Small intestine (tissue), 7 donors: ENCODE data around the gene SNTG2. TPM values are rescaled to one million over a fixed set of nuclear protein-coding genes. Genes with fewer than 3 reads are reported as not detected.

Source experiments
- DNase-seq, 2 donors: peaks; one replicate each; pipeline versions ENCODE4 v3.0.0 to v3.0.0-alpha.2; 2013
- FAIRE-seq: peaks from 2 replicates; lab custom pipeline; 2012; peaks lifted over from hg19 to GRCh38; lab: Jason Lieb, UNC
- H3K27ac ChIP-seq, 3 donors: one replicate each; pipeline ENCODE4 v1.5.1; 2013; ENCODE audit warnings: low read length in 2 of 3, mild to moderate bottlenecking in 2 of 3, control low read depth in 1 of 3, inconsistent platforms in 1 of 3, low read depth in 1 of 3, moderate library complexity in 1 of 3
- H3K27me3 ChIP-seq, 3 donors: one replicate each; pipeline ENCODE4 v1.6.1; 2013; ENCODE audit warnings: low read length in 3 of 3, inconsistent platforms in 1 of 3; ENCODE audit not compliant: control insufficient read depth in 3 of 3, insufficient read depth in 3 of 3
- H3K36me3 ChIP-seq, 3 donors: one replicate each; pipeline ENCODE4 v1.6.1; 2013; ENCODE audit warnings: low read length in 3 of 3, inconsistent platforms in 1 of 3, low read depth in 1 of 3, mild to moderate bottlenecking in 1 of 3, moderate library complexity in 1 of 3; ENCODE audit not compliant: control insufficient read depth in 3 of 3, insufficient read depth in 2 of 3
- H3K4me1 ChIP-seq, 3 donors: one replicate each; pipeline ENCODE4 v1.6.1; 2013; ENCODE audit warnings: low read length in 2 of 3, inconsistent platforms in 1 of 3, low read depth in 1 of 3, mild to moderate bottlenecking in 1 of 3, moderate library complexity in 1 of 3; ENCODE audit not compliant: control insufficient read depth in 3 of 3, insufficient read depth in 2 of 3
- H3K4me3 ChIP-seq, 3 donors: one replicate each; pipeline ENCODE4 v1.5.1; 2013; ENCODE audit warnings: low read length in 3 of 3, control low read depth in 1 of 3, inconsistent platforms in 1 of 3, low read depth in 1 of 3, mild to moderate bottlenecking in 1 of 3, moderate library complexity in 1 of 3
- H3K9me3 ChIP-seq, 2 donors: one replicate each; pipeline ENCODE4 v1.6.1; 2013; ENCODE audit warnings: low read depth in 1 of 2, low read length in 1 of 2; ENCODE audit not compliant: control insufficient read depth in 2 of 2, insufficient read depth in 1 of 2
- WGBS, 3 donors: extraction: QIAGEN DNeasy Blood & Tissue Kit; methylation state at CpG; one replicate each; pipeline ENCODE4 v1.1.7; 2013; 5-methylcytosine and 5-hydroxymethylcytosine counted together
- polyA plus RNA-seq, 4 donors: library from polyadenylated mRNA; stranded (reverse) in 3 of 4; unstranded in 1 of 4; fragments of 200-250 nt in 3 of 4; fragments of 120-200 nt in 1 of 4; gene quantifications; one replicate each; pipeline versions ENCODE4 v1.2.1 to v1.2.3, GENCODE V29; 2013
- donor health status: healthy with polysubstance abuse.
- donor health status: control.
- donor health status: control.
- donor health status: Bipolar disorder and iron deficiency.
- donor health status: healthy.

The SNTG2 gene
- polyA plus RNA-seq, 4 donors = 0.25 to 1.1 (median 0.54) TPM; not detected in 1

DNA sequence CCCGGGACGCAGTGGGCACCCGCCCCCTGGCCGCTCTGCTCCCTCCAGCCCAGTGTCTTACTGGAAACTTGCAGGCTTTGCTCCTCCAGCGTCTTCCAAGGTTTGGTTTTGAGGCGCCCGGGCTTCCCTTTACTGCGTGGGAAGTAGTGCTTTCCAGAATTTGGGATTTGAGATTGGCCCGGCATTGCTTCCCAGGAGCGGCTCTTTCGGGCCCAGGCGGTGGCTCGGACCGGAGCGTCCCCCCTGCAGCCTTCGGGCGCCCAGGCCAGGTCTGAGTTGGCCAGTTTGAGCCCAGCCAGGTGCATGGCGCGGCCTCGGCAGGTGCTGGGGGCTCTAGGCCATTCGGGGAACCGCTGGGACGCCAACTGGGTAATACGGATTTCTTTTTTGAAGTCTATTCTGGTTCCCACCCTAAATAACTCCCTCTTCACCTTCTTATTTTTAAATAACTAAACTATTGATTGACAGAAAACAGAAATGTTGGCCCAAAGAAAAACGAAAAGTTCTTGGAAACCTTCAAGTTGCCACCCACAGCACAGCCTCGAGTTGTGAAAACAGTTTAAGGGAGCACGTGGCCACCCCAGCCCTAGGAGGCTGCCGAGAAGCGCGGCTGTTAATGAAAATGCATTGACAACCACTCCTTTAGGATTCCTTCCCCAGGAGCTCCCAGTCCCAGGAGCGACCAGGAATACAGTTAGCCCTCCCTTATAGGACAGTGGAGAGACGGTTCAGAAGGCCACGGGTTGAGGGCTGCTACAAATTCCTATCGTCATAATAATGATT lies 766 bp downstream of the SNTG2 start:
- peaks cover 0 to 13% (median 0%) of the 10 kb centered on the region in 3 donors for H3K4me1 ChIP-seq
- 17 to 34% (median 28%) methylated on average over 32 to 34 of the region's 34 CpGs for WGBS, 3 donors
- H3K27ac ChIP-seq = no peak overlapping the region
- peak overlapping the region in 2 of 3 donors; percentile 50 to 57 for H3K4me3 ChIP-seq
- peaks cover 10 to 57% (median 16%) of the 10 kb centered on the region in 3 donors for H3K27me3 ChIP-seq
- no peaks in the 10 kb centered on the region for H3K36me3 ChIP-seq
- no peak for FAIRE-seq
- H3K9me3 ChIP-seq = no peaks in the 10 kb centered on the region
- DNase-seq = peak in 1 of 2 donors; percentile 10

DNA sequence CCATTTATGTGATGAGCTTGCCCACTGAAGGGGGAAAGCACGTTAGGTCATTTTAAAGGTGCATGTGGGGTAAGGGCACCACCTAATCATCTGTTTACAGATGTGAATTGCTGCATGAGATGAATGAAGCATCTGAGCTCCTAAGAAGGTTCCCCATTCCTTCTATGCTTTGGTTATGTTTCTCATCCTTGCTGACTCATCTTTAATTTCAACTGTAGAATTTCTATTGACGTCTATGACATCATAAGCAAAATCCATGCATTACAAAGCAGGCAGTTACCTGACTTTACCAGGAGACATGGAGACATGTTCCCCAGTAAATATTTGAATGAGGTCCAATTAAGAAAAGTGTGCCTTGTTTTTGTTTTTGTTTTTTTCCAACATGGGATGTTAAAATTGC lies 2.8 kb downstream of the SNTG2 start:
- H3K27ac ChIP-seq = no peak overlapping the region
- 28 to 54% (median 47%) methylated on average over 2 of the region's 2 CpGs for WGBS, 3 donors
- H3K36me3 ChIP-seq = no peaks in the 10 kb centered on the region
- H3K4me1 ChIP-seq = peaks cover 0 to 13% (median 0%) of the 10 kb centered on the region in 3 donors
- no peak for FAIRE-seq
- no peak overlapping the region for H3K4me3 ChIP-seq
- H3K27me3 ChIP-seq = peaks cover 10 to 46% (median 16%) of the 10 kb centered on the region in 3 donors
- H3K9me3 ChIP-seq = no peaks in the 10 kb centered on the region
- DNase-seq = no peak

DNA sequence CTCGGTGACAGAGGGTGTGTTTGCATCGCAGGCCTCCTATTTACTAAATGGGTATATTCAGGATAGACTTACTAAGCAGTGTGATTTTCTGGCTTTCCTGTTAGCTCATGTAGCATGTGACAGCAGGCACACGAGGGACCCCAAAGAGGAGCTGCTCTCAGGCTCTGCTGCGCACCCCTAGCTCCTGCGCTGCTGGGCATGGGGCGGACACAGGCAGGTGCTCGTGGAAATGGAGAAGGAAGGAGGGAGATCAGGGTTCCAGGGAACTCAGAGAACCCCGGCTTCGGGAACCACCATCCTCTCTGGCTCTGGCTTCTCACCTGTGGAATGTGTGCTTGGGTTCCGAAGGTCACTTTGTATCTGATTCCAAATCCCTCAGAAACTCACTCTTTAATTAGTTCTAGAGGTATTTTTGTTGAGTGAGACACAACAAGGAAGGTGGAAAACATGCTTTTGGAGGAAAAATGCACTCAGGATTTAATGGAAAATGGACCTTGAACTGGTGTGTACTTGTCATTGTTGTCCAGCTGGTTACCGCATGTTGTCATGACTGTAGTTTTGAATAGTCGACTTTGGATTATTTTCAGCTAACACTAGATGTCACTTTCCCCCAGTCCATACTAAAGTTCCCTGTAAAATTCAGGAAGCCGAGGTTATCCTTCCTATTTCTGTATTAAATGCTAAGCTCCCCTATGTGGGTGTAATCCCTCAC lies 3.5 kb downstream of the SNTG2 start:
- H3K27ac ChIP-seq = no peak overlapping the region
- DNase-seq (peak; percentile 4 to 31), FAIRE-seq (no peak)
- H3K4me3 ChIP-seq = no peak overlapping the region
- no peaks in the 10 kb centered on the region for H3K36me3 ChIP-seq
- peaks cover 0 to 13% (median 0%) of the 10 kb centered on the region in 3 donors for H3K4me1 ChIP-seq
- peaks cover 10 to 40% (median 16%) of the 10 kb centered on the region in 3 donors for H3K27me3 ChIP-seq
- WGBS, 3 donors = 53 to 59% (median 54%) methylated on average over 13 of the region's 13 CpGs
- H3K9me3 ChIP-seq = no peaks in the 10 kb centered on the region

DNA sequence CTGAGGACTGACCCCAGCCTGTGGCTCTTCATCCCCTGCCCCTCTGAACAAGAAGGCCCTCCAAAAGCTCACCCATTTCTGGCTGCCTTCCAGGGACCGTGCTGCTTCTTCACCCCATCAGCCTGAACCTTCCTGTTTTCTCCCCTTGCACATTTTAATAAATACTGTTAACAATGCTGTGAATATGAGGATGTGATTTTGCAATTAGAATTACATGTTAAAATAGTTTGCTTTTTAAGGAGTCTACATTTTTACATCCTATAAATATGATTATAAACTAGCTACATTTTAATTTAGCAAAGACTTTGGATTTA lies 4.0 kb downstream of the SNTG2 start:
- peaks cover 0 to 10% (median 0%) of the 10 kb centered on the region in 3 donors for H3K4me1 ChIP-seq
- no peaks in the 10 kb centered on the region for H3K9me3 ChIP-seq
- 25 to 37% (median 28%) methylated on average over 1 of the region's 1 CpG for WGBS, 3 donors
- H3K27ac ChIP-seq = no peak overlapping the region
- no peaks in the 10 kb centered on the region for H3K36me3 ChIP-seq
- DNase-seq = no peak
- peaks cover 10 to 35% (median 12%) of the 10 kb centered on the region in 3 donors for H3K27me3 ChIP-seq
- FAIRE-seq = no peak
- H3K4me3 ChIP-seq = no peak overlapping the region

DNA sequence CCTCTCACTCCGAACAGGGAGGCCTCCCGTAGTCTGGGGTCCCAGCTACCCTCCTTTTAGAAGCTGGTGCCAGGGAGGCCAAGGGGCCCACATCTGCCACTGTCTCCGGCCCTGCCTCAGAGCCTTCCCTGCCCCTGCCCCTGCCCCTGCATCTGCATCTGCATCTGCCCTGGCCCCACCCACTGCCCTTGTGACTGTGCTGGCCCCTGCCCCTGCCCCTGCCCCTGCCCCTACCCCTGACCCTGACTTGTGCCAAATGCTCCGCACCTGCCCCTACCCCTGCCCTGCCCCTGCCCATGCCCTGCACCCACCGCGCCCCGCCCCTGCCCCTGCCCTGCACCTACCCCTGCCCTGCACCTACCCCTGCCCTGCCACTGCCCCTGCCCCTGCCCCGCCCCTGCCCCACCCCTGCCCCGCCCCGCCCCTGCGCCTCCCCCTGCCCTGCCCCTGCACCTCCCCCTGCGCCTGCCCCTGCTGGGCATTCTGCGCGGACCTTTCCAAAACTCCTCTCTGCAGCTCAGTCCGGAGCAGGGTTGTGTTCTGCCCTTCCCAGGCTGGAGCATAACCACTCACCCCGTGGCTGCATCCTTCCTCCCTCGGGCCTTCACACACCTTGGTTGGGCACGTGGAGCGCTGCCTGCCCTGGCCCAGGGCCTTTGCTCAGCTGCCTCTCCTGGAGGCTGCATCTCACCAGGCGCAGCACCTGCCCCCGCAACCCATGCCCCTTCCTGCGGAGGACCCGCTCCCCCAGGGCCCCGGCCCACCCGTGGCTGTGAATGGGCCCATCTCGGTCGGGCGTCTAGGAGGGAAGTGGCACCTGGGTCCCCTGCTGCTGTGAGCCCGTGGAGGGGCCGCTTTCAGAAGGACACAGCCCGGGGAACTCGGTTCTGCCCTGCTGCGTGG lies 5.4 kb downstream of the SNTG2 start:
- DNase-seq (no peak), FAIRE-seq (no peak)

DNA sequence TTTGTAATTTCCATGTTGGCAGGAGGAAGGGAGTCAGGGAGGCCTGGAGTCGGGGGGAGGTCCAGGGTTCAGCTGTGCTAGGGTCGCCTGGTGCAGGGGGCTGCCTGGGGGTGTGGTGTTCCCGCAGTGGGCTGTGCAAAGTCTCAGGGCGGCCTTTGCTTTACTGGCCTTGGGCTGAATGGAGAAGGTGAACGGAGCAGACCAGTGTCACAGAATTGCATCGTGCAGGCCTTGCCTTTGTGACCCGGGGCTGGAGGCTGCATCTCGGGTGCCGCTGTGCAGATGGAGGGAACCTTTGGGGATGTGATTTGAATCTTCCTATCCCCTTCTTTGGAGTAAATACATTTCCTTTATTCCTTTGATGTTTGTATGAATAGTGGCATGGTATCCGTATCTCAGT lies 8.8 kb downstream of the SNTG2 start:
- FAIRE-seq (no peak), DNase-seq (no peak)
- H3K36me3 ChIP-seq = no peaks in the 10 kb centered on the region
- WGBS, 3 donors = 78 to 86% (median 79%) methylated on average over 10 of the region's 10 CpGs
- H3K4me1 ChIP-seq = no peaks in the 10 kb centered on the region
- H3K9me3 ChIP-seq = no peaks in the 10 kb centered on the region
- H3K27me3 ChIP-seq = peaks cover 0 to 7% (median 0%) of the 10 kb centered on the region in 3 donors
- H3K4me3 ChIP-seq = no peak overlapping the region
- H3K27ac ChIP-seq = no peak overlapping the region

More for the DNA sequence above, 5.4 kb downstream of the SNTG2 start:
- Histone ChIP-seq H3K36me3 (no peaks in the 10 kb centered on the region), H3K9me3 (no peaks in the 10 kb centered on the region), H3K4me3 (no peak overlapping the region), H3K27me3 (peaks cover 0 to 30% (median 12%) of the 10 kb centered on the region in 3 donors), H3K4me1 (peaks cover 0 to 4% (median 0%) of the 10 kb centered on the region in 3 donors), H3K27ac (no peak overlapping the region)
- 66 to 81% (median 79%) methylated on average over 25 to 32 of the region's 33 CpGs for WGBS, 3 donors

DNA sequence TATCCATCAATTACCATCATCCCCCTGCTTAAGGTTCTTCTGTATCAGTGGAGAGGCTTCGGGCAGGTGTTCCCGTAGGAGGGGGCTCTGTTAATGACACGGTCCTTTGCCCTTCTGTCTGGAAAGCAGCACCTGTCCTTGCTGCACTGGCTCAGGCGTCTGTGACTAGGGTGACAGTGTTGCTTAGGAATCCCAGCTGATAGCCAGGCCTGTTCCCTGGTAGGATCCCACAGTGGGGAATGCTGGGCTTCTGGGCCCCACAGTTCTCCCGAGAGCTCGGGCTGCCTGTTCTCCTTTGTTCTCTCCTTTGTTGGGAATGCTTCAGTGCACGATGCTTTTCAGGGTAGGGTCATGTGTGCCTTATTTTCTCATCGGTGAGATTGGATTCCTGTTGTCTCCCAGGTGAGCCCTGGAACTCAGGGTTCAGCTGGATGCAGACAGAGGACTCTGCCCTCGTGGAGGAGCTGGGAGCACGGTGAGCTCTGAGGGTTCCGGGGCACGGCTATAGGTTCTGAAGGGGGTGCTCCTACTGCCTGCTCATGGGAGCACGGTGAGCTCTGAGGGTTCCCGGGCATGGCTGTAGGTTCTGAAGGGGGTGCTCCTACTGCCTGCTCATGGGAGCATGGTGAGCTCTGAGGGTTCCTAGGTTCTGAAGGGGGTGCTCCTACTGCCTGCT lies 9.6 kb downstream of the SNTG2 start:
- H3K36me3 ChIP-seq = no peaks in the 10 kb centered on the region
- no peaks in the 10 kb centered on the region for H3K9me3 ChIP-seq
- H3K4me1 ChIP-seq = no peaks in the 10 kb centered on the region
- peaks cover 0 to 7% (median 0%) of the 10 kb centered on the region in 3 donors for H3K27me3 ChIP-seq
- WGBS, 3 donors = 63 to 81% (median 70%) methylated on average over 13 to 14 of the region's 14 CpGs
- H3K27ac ChIP-seq = no peak overlapping the region
- no peak for FAIRE-seq
- no peak for DNase-seq
- H3K4me3 ChIP-seq = no peak overlapping the region
